ENCODE data around the gene DUSP6.
A peak's percentile ranks its signal among the peaks of the same experiment; 100 is the strongest.

Gene DUSP6

DNA sequence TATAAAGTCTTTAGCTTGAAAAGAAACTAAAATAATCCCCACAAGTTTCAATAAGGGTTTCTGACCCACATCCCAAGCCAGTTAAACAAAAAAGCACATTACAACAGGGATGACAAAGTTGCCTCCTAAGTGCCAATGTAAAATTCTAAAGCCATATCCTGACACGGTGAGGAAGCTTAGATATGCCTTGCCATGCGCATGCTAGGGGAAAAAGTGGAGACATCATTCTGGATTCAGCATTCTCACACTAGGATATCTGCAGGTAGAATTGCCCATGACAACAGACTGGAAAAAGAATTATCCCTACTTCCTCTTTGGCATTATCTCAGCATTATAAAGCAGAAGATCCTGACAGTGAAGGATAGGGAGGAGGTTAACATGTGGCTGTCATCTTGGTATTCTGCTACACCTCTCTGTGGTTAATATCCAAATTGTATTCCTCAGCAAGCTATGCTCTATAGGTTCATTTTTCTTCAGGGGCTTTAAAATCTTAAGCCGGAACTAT lies 4.9 kb downstream of the DUSP6 start:
- TF ChIP-seq, protein P1, sequence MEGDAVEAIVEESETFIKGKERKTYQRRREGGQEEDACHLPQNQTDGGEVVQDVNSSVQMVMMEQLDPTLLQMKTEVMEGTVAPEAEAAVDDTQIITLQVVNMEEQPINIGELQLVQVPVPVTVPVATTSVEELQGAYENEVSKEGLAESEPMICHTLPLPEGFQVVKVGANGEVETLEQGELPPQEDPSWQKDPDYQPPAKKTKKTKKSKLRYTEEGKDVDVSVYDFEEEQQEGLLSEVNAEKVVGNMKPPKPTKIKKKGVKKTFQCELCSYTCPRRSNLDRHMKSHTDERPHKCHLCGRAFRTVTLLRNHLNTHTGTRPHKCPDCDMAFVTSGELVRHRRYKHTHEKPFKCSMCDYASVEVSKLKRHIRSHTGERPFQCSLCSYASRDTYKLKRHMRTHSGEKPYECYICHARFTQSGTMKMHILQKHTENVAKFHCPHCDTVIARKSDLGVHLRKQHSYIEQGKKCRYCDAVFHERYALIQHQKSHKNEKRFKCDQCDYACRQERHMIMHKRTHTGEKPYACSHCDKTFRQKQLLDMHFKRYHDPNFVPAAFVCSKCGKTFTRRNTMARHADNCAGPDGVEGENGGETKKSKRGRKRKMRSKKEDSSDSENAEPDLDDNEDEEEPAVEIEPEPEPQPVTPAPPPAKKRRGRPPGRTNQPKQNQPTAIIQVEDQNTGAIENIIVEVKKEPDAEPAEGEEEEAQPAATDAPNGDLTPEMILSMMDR (IDR thresholded peaks at IDR 0.05; ENCODE audit: insufficient read depth, low read depth, low read length, missing control alignments) = no peak
- H3K4me3 ChIP-seq (ENCODE audit: low read depth, low read length) = no peak overlapping the region
- DNase-seq (ENCODE audit: low read depth) = no peak

DNA sequence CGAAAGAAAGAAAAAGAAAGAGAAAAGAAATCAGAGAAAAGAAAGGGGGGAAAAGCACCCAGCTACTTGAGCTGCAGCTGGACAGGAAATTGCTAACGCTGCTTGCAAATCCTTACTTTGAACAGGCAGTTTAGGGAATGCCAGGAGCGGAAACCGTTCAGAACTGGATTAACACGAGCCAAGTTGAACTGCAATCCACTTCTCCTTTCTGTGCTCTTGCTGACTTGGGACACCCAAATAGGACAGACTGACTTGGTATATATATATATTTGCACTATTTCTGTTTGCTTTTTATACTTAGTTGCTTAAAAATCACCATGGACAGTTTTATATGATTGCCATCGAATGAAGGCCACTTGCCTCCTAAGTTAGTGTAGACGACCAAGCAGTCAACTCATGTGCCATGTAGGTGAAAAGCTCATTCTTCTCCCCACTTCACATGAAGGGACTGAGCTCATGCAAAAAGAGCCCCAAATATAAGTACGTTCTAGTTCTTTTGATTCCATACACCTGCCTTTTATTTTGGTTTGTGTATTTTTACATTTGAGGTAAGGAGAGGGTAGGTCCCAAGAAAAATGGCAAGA lies 5.5 kb downstream of the DUSP6 start:
- no peak for DNase-seq (ENCODE audit: low read depth)
- H3K4me3 ChIP-seq (ENCODE audit: low read depth, low read length) = no peak overlapping the region
- TF ChIP-seq, protein P1 (IDR thresholded peaks at IDR 0.05; ENCODE audit: insufficient read depth, low read depth, low read length, missing control alignments) = no peak

- no peak overlapping the region for H3K4me3 ChIP-seq (ENCODE audit: low read depth, low read length)
- TF ChIP-seq, protein P1 (IDR thresholded peaks at IDR 0.05; ENCODE audit: insufficient read depth, low read depth, low read length, missing control alignments) = no peak
- DNase-seq (ENCODE audit: low read depth) = peak; percentile 92
These were observed 6.2 kb downstream of the DUSP6 start for GRCh38 chr12:89345830-89346740.

DNA sequence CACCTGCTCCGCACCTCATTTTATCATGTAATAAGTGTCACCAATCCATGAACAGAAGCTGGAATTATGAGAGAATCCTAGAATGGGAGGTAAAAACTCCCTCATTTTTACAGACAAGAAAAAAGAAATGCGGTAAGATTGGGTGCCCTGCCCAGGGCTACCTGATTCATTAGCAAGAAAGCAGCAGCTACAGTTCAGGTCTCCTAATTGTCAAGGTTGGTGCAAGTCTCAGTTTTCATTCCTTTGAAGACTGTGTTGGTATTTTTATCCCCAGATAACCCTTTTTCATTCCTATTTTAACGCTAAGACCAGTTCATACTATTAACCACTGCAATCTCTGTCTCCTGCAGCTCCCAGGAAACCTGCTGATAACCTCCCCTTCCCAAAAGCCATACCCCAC lies 6.9 kb downstream of the DUSP6 start:
- no peak overlapping the region for H3K4me3 ChIP-seq (ENCODE audit: low read depth, low read length)
- no peak for DNase-seq (ENCODE audit: low read depth)
- TF ChIP-seq, protein P1 (IDR thresholded peaks at IDR 0.05; ENCODE audit: insufficient read depth, low read depth, low read length, missing control alignments) = no peak

GRCh38 chr12:89344862-89345202 lies 7.5 kb downstream of the DUSP6 start:
- no peak for DNase-seq (ENCODE audit: low read depth)
- TF ChIP-seq, protein P1 (IDR thresholded peaks at IDR 0.05; ENCODE audit: insufficient read depth, low read depth, low read length, missing control alignments) = no peak
- no peak overlapping the region for H3K4me3 ChIP-seq (ENCODE audit: low read depth, low read length)

GRCh38 chr12:89344043-89344861 lies 8.0 kb downstream of the DUSP6 start:
- TF ChIP-seq, protein P1 (IDR thresholded peaks at IDR 0.05; ENCODE audit: insufficient read depth, low read depth, low read length, missing control alignments) = no peak
- no peak overlapping the region for H3K4me3 ChIP-seq (ENCODE audit: low read depth, low read length)

More at GRCh38 chr12:89344043-89344861, 8.0 kb downstream of the DUSP6 start:
- no peak for DNase-seq (ENCODE audit: low read depth)

Measured in GM12865 (cell line).